GM21737 (cell line): ENCODE measurements around the gene RFX2.

ENCODE experiments used
- ATAC-seq: cut with Tn5 transposase; IDR thresholded peaks from one replicate; pipeline ENCODE4 v1.9.1; 2021; ENCODE audit warnings: mild to moderate bottlenecking, moderate library complexity; ENCODE audit not compliant: unreplicated experiment

The RFX2 gene

DNA sequence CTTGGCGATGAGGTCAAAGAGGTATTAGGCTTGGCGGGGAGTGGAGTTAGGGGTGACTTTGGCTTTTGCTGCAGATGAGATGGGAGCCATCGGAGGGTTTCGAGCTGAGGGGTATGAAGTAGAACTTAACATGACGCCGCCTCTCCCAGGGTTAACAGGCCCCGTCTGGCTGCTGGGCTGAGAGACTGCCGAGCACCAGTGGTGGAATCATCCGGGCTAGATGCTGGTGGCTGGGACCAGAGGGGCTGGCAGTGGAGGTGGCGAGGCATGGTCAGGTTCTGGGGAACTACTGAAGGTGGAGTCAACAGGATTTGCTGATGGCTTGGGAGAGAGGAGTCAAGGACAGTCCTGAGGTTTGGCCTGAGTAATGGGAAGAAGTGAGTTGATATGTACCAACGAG is 4.9 kb downstream of the RFX2 start:
- no peak for ATAC-seq

DNA sequence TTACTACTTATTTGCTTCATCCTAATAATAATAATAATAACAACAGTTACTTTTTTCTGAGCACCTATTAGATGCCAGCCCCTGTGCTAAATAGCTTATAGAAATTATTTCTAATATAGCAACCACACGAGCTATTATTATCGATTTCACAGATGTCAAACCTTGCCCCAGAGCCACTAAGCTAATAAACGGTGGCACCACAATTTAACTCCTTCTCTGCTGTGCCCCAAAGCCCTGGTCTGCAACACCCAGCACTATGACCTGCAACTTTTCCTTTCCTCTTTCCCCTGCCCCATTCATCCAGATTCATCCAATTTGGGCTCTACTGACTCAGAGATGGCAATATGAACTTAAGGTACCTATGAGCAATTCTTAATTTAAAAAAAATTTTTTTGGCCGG is 6.4 kb downstream of the RFX2 start:
- no peak for ATAC-seq

DNA sequence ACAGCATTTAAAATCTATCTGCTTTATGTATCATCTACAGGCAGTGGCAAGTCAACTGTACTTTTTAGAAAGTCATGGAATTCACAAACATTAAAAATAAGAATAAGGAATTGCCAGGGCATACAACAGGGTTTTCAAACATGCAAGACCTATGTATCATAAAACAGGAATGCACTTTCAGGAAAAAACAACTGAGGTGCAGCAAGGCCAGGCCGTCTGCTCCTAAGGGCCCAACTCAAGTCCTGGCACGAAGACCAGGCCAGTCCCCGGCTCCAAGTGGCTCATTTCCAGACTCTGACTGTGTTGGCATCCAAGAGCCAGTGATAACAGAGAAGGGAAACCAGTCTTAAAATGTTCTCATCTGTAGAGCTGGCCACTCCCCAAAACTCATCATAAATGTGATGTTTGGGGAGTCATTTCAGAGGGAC is 7.1 kb downstream of the RFX2 start:
- ATAC-seq = no peak

DNA sequence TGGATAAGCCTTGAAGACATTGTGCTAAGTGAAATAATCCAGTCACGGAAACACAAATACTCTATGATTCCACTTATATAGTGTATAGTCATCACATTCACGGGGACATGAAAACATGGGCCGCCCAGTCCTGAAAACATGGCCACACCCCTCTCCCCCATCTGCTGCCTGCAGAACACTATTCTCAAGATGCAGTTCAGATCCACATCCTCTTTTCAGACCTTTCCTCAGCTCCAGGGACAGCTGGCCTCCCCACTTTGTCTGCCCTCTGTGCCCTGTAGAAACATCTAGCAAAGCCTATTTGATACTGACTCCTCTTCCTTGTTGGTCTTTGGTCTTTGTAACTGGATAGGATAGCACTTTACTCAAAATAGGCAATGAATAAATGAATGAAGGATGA is 8.3 kb downstream of the RFX2 start:
- ATAC-seq = no peak

DNA sequence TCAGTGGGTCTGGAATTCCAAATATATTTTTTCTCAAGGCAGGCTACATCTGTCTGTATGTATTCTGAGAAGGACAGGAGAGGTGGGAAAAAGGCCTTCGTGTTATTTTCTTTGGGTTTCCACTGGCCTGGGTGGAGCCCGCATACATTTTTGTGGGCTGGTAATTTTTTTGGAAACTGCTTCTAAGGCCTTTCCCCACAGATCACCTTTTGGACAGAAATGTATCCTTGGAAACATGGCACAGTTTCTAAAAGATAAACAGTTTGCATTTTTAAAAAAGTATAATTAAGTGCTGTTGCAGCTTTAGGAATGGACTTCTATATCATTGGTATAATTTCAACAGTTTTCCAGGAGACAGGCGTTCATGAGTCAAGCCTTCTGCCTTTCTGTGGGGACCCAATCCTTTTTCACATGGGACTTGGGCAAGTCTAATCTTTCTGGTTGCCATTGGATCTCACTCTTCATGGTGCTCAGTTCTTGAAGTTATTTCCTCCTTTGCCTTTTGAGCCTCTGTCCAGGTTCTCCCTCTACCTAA is 8.9 kb downstream of the RFX2 start:
- ATAC-seq = no peak

DNA sequence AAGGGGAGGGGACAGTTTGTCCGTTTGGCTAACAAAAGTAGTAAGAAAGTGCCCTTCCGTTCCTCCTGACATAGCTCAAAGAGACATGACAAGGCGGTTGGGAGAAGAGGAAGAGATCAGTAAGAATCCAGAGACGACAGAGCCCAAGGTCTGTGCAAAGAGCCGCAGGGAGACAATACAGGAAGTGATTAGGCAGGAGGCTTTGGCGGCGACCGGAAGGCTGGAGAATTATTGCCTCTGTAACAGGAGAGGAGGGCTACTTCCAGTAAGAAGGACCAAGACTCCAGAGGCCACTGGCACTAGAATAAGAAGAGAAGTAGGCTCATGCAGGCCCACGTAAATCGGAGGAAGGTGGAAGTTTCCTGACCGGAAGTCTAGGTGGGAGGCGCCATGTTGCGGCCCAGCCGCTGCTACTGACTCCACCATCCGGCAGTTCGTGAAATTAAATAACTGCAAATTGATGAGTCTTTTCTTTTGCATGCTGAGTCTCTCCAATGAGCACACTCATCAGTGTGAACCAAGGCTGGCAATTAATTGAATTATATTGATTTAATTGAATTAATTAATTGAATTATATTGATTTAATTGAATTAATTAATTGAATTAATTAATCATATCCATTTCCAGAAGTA is 9.9 kb downstream of the RFX2 start:
- no peak for ATAC-seq

DNA sequence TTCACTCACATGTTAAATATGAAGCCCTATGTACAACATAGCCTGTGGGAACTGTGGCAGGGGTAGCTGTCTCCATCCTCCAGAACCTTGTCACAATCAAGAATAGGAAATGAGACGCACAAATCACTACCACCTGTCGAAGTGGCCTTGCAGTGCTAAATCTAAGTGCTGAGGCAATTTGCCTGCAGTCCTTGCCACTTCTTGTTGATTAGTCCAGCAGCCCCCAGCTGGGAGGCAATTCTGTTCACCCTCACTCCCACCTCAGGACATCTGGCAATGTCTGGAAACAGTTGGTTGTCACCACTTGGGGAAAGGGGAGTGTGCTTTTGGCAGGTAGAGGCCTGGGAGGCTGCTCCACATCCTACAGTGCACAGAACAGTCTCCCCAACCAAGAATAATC is 10.7 kb downstream of the RFX2 start:
- ATAC-seq = no peak

DNA sequence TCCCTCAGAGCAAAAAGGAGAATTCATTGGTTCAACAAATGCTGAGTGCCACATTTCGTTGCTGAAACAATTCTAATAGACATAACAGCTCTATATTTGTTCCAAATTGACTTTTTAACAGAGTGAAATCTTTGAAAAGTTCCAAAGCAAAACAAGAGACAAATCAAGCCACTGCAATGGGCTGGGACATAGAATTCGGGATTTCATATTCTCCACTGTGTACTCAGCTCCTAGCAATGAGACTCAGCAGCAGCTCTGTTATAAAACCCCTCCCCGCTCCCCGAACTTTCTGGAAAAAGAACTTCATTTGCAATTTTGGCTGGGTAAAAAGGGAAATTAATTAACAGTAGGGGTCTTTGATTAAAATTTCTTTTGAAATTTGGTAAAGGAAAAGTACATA is 11.3 kb downstream of the RFX2 start:
- no peak for ATAC-seq

DNA sequence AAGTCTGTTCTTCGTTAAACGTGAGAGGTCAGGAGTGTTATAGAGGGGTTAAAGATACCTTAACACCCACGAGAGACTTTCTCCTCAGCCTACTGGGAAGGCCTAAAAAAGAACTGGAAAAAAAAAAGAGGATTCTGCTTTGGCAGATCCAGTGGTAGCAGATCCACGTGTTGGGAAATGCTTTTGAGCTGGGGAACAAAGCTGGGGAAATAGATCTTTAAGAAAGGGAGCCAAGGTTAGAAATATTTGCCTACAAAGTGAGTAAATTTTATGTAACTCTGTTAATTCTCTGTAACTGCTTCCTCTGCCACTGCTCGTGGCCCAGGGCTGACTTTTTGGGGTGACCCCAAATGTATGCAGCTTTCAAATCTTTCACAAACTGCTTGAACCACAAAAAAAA is 11.7 kb downstream of the RFX2 start:
- ATAC-seq = no peak

DNA sequence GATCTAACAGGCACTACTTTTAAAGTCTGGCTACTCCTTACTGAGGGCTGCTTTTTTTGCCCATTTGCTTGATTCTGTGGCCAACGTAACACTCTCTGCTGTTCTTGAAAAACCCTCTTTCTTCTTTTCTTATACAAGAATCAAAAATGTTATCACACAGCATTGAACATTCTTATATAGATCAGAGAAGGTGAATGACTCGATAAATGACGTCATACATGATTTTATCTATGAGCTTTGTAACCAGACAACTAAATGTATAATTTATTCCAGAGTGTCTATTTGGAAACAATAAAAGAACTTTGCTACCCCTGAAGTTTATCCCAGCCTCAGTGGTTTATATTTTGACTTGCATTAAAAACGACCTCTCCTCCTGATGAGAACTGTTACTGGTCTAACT is 12.4 kb downstream of the RFX2 start:
- no peak for ATAC-seq

DNA sequence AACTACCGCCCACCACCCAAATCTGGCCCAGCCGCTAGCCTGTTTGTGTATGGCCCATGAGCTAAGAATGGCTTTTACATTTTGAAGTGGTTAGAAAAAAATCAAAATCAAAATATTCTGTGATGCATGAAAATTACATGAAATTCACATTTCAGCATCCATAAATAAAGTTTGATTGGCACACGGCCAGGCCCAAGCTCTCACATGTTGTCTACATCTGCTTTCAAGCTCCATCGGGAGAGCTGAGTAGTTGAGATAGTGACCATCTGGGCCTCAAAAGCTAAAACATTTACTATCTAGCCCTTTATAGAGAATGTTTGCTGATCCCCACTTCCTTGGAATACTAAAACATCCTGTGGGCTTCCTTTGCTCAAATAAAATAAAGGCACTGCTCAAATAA is 14.5 kb downstream of the RFX2 start:
- no peak for ATAC-seq

DNA sequence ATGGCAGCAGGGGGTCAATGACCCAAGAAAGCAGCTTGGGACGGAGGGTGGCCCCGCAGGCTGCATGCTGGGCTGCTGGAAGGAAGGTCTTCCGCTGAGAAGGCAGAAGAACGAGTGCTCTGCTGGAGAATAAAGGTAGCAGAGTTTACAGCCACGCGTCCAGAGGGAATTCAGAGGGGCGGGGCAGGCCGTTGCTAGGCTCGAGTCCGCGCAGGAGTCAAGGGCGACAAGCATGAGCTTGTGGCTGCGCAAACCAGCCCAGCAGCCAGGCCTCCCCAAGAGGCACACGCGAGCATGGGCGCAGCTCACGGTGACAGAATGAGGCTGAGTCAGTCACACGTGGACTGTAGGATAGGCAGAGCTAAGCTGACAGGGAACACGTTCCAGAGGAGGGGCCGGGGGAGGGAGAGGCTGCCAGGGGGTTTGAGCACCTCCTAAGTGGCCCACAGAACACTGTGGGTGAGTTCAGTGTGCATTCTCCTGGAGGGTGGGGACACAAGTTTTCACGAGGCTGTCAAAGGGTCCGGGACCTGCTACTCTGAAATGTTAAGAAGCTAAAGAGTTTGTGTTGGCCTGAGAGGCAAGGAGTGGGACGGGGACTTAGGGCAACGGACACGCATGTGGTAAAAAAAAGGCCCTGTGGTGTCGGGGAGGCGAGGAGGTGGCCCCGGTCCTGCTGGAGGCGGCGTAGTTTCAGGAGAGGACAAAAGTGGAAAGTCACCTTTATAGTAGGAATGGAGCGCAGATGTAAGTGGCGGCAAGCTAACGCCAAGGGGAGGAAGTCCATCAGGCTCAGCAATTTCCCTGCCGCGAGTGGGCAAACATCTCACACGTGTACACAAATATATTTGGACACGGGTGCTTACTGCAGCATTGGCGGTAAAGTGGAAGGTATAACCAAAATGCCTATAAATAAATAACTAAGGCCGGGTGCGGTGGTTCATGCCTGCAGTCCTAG is 17.7 kb downstream of the RFX2 start:
- no peak for ATAC-seq

DNA sequence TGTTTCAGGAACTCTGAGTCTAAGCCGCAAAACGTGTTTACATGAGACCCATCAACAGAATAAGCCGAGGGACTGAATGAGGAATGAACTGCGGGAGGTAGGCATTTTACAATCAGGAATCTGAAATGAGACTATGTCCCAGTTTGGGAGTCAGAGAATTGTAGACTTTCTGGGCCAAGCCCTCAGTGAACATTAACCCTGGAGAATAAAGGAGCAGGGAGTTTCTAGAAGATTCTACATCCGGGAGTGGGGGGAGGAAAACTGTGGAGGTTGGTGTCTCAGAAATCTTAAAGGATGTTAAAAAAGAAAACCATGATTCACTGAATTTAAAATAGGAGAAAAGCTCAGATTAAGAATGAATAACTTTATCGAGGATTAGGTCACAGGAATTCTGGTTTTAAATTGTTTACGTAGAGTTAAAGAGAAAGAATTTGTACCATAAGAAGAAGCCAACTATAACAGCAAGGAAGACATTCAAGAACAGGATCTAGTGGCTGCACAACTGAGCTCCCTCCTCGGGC is 18.5 kb downstream of the RFX2 start:
- ATAC-seq = no peak

DNA sequence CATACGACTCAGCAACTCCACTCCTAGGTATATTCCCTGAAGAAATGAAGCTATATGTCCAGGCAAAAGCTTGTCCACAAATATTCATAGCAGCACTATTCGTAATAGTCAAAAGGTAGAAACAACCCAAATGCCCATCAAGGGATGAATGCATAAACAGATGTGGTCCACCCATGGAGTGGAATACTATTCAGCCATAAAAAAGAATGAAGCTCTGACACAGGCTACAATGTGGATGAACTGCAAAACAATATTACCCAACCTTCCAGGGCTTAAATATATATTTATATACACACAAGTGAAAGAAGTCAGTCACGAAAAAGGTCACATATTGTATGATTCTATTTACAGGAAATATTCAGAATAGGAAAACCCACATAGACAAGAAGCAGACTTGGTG is 19.7 kb downstream of the RFX2 start:
- no peak for ATAC-seq

DNA sequence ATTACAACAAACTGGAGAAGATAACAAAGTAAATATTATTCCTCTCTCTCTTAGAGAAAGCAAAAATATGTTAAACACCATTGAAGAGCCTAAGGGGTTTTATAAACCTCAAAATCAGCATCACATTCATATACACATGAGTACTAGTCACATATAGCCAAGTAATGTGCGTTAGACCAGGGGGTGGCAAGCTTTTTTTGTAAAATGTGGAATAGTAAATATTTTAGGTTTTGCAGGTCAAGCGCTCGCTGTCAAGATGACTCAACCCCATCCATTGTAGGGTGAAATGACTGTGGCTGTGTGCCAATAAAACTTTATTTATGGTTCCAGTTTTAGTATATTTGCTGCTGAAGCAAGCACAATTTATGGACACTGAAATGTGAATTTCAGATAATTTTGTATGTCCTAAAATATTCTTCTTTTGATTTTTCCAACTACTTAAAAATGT is 21.7 kb downstream of the RFX2 start:
- no peak for ATAC-seq

DNA sequence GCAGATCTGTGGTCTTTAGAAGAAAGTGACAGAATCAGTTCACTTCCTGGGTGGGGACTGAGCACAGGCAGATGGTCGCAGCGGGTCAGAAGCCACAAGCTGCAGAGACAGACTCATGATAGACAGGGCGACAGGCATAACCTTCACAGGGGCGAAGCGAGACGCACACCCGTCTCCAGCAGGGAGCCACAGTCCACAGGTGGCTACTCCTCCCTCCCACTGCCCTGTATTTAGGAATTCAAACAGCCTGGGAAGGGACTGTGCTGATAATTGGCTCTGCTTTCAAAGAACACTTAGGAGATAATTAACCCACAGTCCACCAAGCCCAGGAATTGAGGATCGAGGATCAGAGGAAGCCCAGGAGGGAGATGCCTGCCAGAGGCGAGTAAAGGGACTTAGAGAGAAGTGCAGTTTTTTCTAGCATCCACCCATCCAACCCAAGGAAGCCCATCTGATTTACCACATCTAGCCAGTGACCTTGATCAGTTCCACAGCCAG is 23.2 kb downstream of the RFX2 start:
- ATAC-seq = peak; percentile 51

DNA sequence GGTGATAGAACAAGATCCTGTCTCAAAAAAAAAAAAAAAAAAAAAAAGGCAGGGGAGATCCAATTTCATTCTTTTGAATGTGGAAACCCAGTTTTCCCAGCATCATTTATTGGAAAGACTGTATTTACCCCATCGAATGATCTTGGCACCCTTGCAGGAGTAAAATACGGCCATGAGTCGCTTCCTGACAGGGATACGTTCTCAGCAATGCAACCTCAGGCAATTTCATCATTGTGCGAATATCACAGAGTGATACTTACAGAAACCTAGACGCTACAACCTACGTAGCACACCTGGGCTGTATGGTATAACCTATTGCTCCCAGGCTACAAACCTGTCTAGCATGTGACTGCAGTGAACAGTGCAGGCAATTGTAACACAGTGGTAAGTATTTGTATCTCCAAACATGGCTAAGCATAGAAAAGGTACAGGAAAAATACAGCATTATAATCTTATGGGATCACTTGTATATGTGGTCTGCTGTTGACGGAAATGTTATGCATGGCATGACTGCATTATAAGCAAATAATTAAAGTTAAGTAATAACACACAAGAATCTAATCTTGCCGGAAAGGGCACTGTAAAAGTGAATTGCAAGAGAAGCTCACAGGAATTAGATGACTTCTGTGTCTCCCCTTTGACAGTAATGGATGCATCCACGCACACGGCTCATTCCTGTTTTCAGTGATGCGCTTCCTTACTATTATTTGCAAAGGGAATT is 24.1 kb downstream of the RFX2 start:
- no peak for ATAC-seq

DNA sequence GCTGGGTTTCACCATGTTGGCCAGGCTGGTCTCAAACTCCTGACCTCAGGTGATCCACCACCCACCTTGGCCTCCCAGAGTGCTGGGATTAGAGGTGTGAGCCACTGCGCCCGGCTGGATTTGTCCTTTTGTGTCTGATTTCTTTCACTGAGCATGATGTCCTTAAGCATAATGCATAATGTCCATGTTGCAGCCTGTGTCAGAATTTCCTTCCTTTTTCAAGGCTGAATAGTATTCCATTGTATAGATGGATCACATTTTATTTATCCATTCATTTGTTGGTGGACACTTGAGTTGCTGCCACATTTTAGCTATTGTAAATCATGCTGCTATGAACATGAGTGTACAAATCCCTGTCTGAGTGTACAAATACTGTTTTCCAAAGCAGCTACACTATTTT is 25.5 kb downstream of the RFX2 start:
- no peak for ATAC-seq

DNA sequence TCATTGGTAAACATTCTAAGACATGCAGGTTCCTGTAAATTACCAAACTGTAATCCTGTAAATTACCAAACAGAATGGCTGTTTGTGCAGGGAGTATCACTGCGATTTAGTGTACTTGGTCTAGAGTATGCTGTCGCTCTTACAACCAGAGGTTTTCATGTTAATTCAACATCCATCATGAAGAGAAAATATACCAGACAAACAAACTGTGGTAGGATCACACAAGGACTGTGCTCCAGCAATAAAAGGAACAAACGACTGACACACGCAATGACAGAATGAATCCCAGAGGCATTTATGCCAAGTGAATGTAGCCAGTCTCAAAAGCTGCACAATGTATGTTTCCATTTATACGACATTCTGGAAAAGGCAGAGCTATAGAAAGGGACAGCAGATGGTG is 31.2 kb downstream of the RFX2 start:
- ATAC-seq = no peak

DNA sequence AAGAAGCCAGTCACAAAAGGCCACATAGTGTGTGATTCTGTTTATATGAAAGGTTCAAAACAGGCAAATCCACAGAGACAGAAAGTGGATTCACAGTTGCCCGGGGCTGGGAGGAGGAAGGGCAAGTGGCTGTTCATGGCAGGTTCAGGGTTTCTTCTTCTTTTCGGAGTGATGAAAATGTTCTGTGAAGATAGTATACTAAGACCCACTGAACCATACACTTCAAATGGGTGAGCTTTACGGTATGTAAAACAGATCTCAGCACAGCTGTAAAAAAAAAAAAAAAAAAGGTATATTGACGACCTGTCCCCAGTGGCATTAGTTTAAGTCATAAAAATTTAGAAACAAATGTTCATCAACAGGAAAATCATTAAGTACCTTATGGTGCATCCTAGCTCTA is 32.2 kb downstream of the RFX2 start:
- ATAC-seq = no peak
